HFF-Myc (cell line): ENCODE data around the gene PTBP3.
"Not testable (repeated sequence)": the region's sequence is repeated elsewhere in the genome, so short reads cannot be mapped to it uniquely, and the experiment has no call there.

ENCODE experiments used
- DNase-seq: peaks from one replicate; pipeline ENCODE4 v3.0.0-alpha.2; 2011; ENCODE audit warnings: low read depth; ENCODE audit errors: extremely low read depth
- H3K4me3 ChIP-seq: replicated peaks from 2 replicates; pipeline ENCODE4 v1.5.1; 2011; ENCODE audit warnings: low read depth, mild to moderate bottlenecking, control low read depth, low read length
- CTCF ChIP-seq: IDR thresholded peaks from 2 replicates; pipeline ENCODE4 v1.5.1; 2012; ENCODE audit warnings: mild to moderate bottlenecking, low read depth, low read length, control low read depth; ENCODE audit errors: missing control alignments

PTBP3 gene

GRCh38 chr9:112379177-112380101 is 46.0 kb upstream of the PTBP3 start:
- TF ChIP-seq CTCF: no peak
- peak overlapping the region; percentile 88 for H3K4me3 ChIP-seq
- peak; percentile 95 for DNase-seq

- H3K4me3 ChIP-seq: peak overlapping the region; percentile 88
- TF ChIP-seq CTCF: no peak
- DNase-seq: no peak
Observed at GRCh38 chr9:112378328-112379176, 45.1 kb upstream of the PTBP3 start.

GRCh38 chr9:112377684-112378327 is 44.4 kb upstream of the PTBP3 start:
- DNase-seq: no peak
- peak overlapping the region; percentile 88 for H3K4me3 ChIP-seq
- TF ChIP-seq CTCF: no peak

- TF ChIP-seq CTCF: no peak
- H3K4me3 ChIP-seq: no peak overlapping the region
- no peak for DNase-seq
Observed at GRCh38 chr9:112377087-112377486, 43.7 kb upstream of the PTBP3 start.

GRCh38 chr9:112375361-112375760 is 41.9 kb upstream of the PTBP3 start:
- TF ChIP-seq CTCF: no peak
- no peak for DNase-seq
- H3K4me3 ChIP-seq: no peak overlapping the region

GRCh38 chr9:112374232-112374631 is 40.8 kb upstream of the PTBP3 start:
- DNase-seq, H3K4me3 ChIP-seq: not testable (repeated sequence)

GRCh38 chr9:112373666-112374065 is 40.2 kb upstream of the PTBP3 start:
- H3K4me3 ChIP-seq, DNase-seq: not testable (repeated sequence)
